Hematopoietic multipotent progenitor cell (in vitro differentiated cells): ENCODE results near the gene RALGPS2. TPM values are rescaled to one million over a fixed set of nuclear protein-coding genes. Genes with fewer than 3 reads are reported as not detected.
"Not testable (repeated sequence)": the region's sequence is repeated elsewhere in the genome, so short reads cannot be mapped to it uniquely, and the experiment has no call there.

ENCODE experiments used
- DNase-seq, 3 donors: peaks; one replicate each; pipeline ENCODE4 v3.0.0-alpha.2; 2011 to 2015; ENCODE audit warnings: low read depth in 2 of 3, low spot score in 2 of 3
- total RNA-seq: library from RNA; depleted of rRNA; stranded (reverse); fragments of >200 nt; gene quantifications from one replicate; pipeline ENCODE4 v1.2.3, GENCODE V29; 2012

RALGPS2 gene
- total RNA-seq, 1 donor, result 15.9 TPM

GRCh38 chr1:178939338-178940067 lies 214.5 kb downstream of the RALGPS2 start:
- DNase-seq, result no peak

GRCh38 chr1:178940068-178940765 lies 215.2 kb downstream of the RALGPS2 start:
- DNase-seq, result no peak

GRCh38 chr1:178941261-178941689 lies 216.2 kb downstream of the RALGPS2 start:
- no peak for DNase-seq

GRCh38 chr1:178941849-178942248 lies 216.8 kb downstream of the RALGPS2 start:
- DNase-seq, result no peak

- DNase-seq, result peak in 2 of 3 donors; percentile 15 to 16
These were observed 217.5 kb downstream of the RALGPS2 start for GRCh38 chr1:178942285-178943198.

- no peak for DNase-seq
These were observed 219.7 kb downstream of the RALGPS2 start for GRCh38 chr1:178944729-178945128.

GRCh38 chr1:178945763-178946266 lies 220.8 kb downstream of the RALGPS2 start:
- DNase-seq, result no peak

- DNase-seq, result no peak
These were observed 221.4 kb downstream of the RALGPS2 start for GRCh38 chr1:178946416-178946815.

GRCh38 chr1:178946855-178947676 lies 222.0 kb downstream of the RALGPS2 start:
- no peak for DNase-seq

- no peak for DNase-seq
These were observed 222.6 kb downstream of the RALGPS2 start for GRCh38 chr1:178947677-178947981.

- DNase-seq, result no peak
These were observed 223.6 kb downstream of the RALGPS2 start for GRCh38 chr1:178948676-178949075.

GRCh38 chr1:178949866-178950265 lies 224.8 kb downstream of the RALGPS2 start:
- DNase-seq, result not testable (repeated sequence)

GRCh38 chr1:178951600-178951999 lies 226.6 kb downstream of the RALGPS2 start:
- DNase-seq, result no peak

- DNase-seq, result no peak
These were observed 228.0 kb downstream of the RALGPS2 start for GRCh38 chr1:178953034-178953433.

- DNase-seq, result no peak
These were observed 228.7 kb downstream of the RALGPS2 start for GRCh38 chr1:178953538-178954324.

GRCh38 chr1:178954325-178954690 lies 229.3 kb downstream of the RALGPS2 start:
- no peak for DNase-seq

GRCh38 chr1:178954937-178955336 lies 229.9 kb downstream of the RALGPS2 start:
- no peak for DNase-seq

GRCh38 chr1:178955391-178955954 lies 230.4 kb downstream of the RALGPS2 start:
- DNase-seq, result no peak

GRCh38 chr1:178958491-178958890 lies 233.4 kb downstream of the RALGPS2 start:
- no peak for DNase-seq
